Measurements from ENCODE around the gene SIPA1L3. TPM values are rescaled to one million over a fixed set of nuclear protein-coding genes. Genes with fewer than 3 reads are reported as not detected.
"Not testable (repeated sequence)": the region's sequence is repeated elsewhere in the genome, so short reads cannot be mapped to it uniquely, and the experiment has no call there.

The SIPA1L3 gene
- total and polyA plus RNA-seq, 2 of the 13 experiments (the other 11 are each of a cell fraction or from before 2014, with no cell fraction given): 5.5 to 7.7 TPM

DNA sequence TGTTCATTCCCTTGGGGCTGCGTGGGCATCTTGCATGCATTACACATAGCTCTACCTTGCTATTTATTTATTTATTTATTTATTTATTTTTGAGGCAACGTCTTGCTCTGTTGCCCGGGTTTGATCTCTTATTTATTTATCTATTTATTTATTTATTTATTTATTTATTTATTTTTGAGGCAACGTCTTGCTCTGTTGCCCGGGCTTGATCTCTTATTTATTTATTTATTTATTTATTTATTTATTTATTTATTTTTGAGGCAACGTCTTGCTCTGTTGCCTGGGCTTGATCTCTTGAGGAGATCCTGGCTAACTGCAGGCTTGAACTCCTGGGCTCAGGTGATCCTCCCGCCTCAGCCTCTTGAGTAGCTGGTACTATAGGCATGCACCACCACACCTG is 158.8 kb downstream of the SIPA1L3 start:
- H3K36me3 ChIP-seq (replicated peaks in 1 of 2; ENCODE audit: control insufficient read depth in 1 of 2, insufficient read depth in 2 of 2, low read length in 2 of 2); H3K4me2 ChIP-seq (ENCODE audit: low read depth, low read length); BruUV-seq (replicated peaks); intact Hi-C loops (cut with micrococcal nuclease; ENCODE audit: unreplicated experiment); POLR2A ChIA-PET; H3K9ac ChIP-seq (ENCODE audit: insufficient read depth, low read depth, low read length); H3K27me3 ChIP-seq (ENCODE audit: control insufficient read depth in 1 of 2, insufficient read depth in 2 of 2, low read length in 2 of 2); H3K27ac ChIP-seq (ENCODE audit: extremely low read length, insufficient read depth, low read length); FAIRE-seq; CTCF ChIA-PET (ENCODE audit: low intra/inter-chr PET ratio, low total read pairs); ATAC-seq; DNase-seq (ENCODE audit: low spot score); H4K20me1 ChIP-seq (ENCODE audit: insufficient read depth, low read length); H3K4me3 ChIP-seq (replicated peaks in 1 of 3; ENCODE audit: insufficient read depth in 1 of 3, low read depth in 2 of 3, low read length in 3 of 3); H3K79me2 ChIP-seq (ENCODE audit: insufficient read depth, low read length); in situ Hi-C loops (cut with HindIII; ENCODE audit: extremely low pct_ligation_motif_present, low pct_unique_long_range_greater_than_20kb); H3K9me3 ChIP-seq (ENCODE audit: low read length); H2AFZ ChIP-seq (ENCODE audit: low read length); H3K4me1 ChIP-seq (ENCODE audit: insufficient read depth, low read length): not testable (repeated sequence)
- WGBS (ENCODE audit: low lambda C conversion rate): 94% methylated on average over 7 of the region's 7 CpGs

DNA sequence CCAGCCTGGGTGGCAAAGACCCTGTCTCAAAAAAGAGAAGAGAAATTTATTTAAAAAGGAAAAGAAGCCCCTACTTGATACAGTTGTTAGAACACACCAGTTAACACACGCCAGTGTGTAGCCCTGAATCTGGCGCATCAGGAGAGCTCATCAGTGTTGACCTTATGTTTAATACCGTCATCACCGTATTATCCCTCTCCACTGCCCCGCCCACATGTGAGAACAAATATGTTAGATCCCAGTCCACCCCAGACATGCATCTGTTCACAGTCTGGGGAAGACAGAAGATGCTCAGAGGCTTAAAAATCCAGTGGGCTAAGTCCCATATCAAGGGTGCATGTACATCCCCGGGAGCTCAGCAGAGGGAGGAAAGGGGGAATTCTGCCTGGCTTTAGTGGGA is 161.8 kb downstream of the SIPA1L3 start:
- DNase-seq (ENCODE audit: low spot score): no peak
- Histone ChIP-seq H3K27me3 (ENCODE audit: control insufficient read depth in 1 of 2, insufficient read depth in 2 of 2, low read length in 2 of 2) (no peaks in the 10 kb centered on the region), H3K27ac (ENCODE audit: extremely low read length, insufficient read depth, low read length) (no peak overlapping the region), H3K9ac (ENCODE audit: insufficient read depth, low read depth, low read length) (no peak overlapping the region), H3K79me2 (ENCODE audit: insufficient read depth, low read length) (peaks cover 2% of the 10 kb centered on the region), H3K9me3 (ENCODE audit: low read length) (no peaks in the 10 kb centered on the region), H3K4me2 (ENCODE audit: low read depth, low read length) (no peak overlapping the region), H3K4me3 (replicated peaks in 1 of 3; ENCODE audit: insufficient read depth in 1 of 3, low read depth in 2 of 3, low read length in 3 of 3) (no peak overlapping the region), H3K4me1 (ENCODE audit: insufficient read depth, low read length) (peaks cover 11% of the 10 kb centered on the region), H4K20me1 (ENCODE audit: insufficient read depth, low read length) (no peaks in the 10 kb centered on the region), H3K36me3 (replicated peaks in 1 of 2; ENCODE audit: control insufficient read depth in 1 of 2, insufficient read depth in 2 of 2, low read length in 2 of 2) (no peaks in the 10 kb centered on the region), H2AFZ (ENCODE audit: low read length) (no peak overlapping the region)
- ATAC-seq: no peak
- BruUV-seq (replicated peaks): no TSS peak
- CTCF ChIA-PET (ENCODE audit: low intra/inter-chr PET ratio, low total read pairs): no interaction called here
- POLR2A ChIA-PET: no interaction called here
- FAIRE-seq: no peak
- WGBS (ENCODE audit: low lambda C conversion rate): 96% methylated on average over 6 of the region's 6 CpGs
- in situ Hi-C loops (cut with HindIII; ENCODE audit: extremely low pct_ligation_motif_present, low pct_unique_long_range_greater_than_20kb): no loop called here
- intact Hi-C loops (cut with micrococcal nuclease; ENCODE audit: unreplicated experiment): no loop called here
- TF ChIP-seq ZNF383 (CRISPR knock-in tag; IDR thresholded peaks at IDR 0.05; ENCODE audit: borderline replicate concordance): no peak
- TF ChIP-seq ELK4 (CRISPR knock-in tag; IDR thresholded peaks at IDR 0.05; ENCODE audit: borderline replicate concordance): no peak
- TF ChIP-seq ESRRA (CRISPR knock-in tag; IDR thresholded peaks at IDR 0.05; ENCODE audit: low read depth): no peak
- no peak for TF ChIP-seq E2F1 (CRISPR knock-in tag; IDR thresholded peaks at IDR 0.05)
- TF ChIP-seq, protein P1, sequence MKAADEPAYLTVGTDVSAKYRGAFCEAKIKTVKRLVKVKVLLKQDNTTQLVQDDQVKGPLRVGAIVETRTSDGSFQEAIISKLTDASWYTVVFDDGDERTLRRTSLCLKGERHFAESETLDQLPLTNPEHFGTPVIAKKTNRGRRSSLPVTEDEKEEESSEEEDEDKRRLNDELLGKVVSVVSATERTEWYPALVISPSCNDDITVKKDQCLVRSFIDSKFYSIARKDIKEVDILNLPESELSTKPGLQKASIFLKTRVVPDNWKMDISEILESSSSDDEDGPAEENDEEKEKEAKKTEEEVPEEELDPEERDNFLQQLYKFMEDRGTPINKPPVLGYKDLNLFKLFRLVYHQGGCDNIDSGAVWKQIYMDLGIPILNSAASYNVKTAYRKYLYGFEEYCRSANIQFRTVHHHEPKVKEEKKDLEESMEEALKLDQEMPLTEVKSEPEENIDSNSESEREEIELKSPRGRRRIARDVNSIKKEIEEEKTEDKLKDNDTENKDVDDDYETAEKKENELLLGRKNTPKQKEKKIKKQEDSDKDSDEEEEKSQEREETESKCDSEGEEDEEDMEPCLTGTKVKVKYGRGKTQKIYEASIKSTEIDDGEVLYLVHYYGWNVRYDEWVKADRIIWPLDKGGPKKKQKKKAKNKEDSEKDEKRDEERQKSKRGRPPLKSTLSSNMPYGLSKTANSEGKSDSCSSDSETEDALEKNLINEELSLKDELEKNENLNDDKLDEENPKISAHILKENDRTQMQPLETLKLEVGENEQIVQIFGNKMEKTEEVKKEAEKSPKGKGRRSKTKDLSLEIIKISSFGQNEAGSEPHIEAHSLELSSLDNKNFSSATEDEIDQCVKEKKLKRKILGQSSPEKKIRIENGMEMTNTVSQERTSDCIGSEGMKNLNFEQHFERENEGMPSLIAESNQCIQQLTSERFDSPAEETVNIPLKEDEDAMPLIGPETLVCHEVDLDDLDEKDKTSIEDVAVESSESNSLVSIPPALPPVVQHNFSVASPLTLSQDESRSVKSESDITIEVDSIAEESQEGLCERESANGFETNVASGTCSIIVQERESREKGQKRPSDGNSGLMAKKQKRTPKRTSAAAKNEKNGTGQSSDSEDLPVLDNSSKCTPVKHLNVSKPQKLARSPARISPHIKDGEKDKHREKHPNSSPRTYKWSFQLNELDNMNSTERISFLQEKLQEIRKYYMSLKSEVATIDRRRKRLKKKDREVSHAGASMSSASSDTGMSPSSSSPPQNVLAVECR (CRISPR knock-in tag; IDR thresholded peaks at IDR 0.05; ENCODE audit: borderline replicate concordance): no peak
- no peak for TF ChIP-seq NFE2 (CRISPR knock-in tag; IDR thresholded peaks at IDR 0.05)
- TF ChIP-seq MYC (CRISPR knock-in tag; IDR thresholded peaks at IDR 0.05; ENCODE audit: borderline replicate concordance): no peak
- no peak for TF ChIP-seq SP140L (CRISPR knock-in tag; IDR thresholded peaks at IDR 0.05; ENCODE audit: borderline replicate concordance)
- no peak for TF ChIP-seq CAMTA2 (CRISPR knock-in tag; IDR thresholded peaks at IDR 0.05; ENCODE audit: borderline replicate concordance)
- no peak for TF ChIP-seq ARNTL (CRISPR knock-in tag; IDR thresholded peaks at IDR 0.05)
- no peak for TF ChIP-seq ZBTB20 (CRISPR knock-in tag; IDR thresholded peaks at IDR 0.05; ENCODE audit: borderline replicate concordance, low read depth)
- no peak for TF ChIP-seq ELF1 (CRISPR knock-in tag; IDR thresholded peaks at IDR 0.05)
